Measurements from ENCODE around the gene TSPAN4. TPM values are rescaled to one million over a fixed set of nuclear protein-coding genes. Genes with fewer than 3 reads are reported as not detected.

TSPAN4 gene
- total and polyA plus RNA-seq, 2 of the 13 experiments (the other 11 are each of a cell fraction or from before 2014, with no cell fraction given), result 31.7 to 68.3 TPM

DNA sequence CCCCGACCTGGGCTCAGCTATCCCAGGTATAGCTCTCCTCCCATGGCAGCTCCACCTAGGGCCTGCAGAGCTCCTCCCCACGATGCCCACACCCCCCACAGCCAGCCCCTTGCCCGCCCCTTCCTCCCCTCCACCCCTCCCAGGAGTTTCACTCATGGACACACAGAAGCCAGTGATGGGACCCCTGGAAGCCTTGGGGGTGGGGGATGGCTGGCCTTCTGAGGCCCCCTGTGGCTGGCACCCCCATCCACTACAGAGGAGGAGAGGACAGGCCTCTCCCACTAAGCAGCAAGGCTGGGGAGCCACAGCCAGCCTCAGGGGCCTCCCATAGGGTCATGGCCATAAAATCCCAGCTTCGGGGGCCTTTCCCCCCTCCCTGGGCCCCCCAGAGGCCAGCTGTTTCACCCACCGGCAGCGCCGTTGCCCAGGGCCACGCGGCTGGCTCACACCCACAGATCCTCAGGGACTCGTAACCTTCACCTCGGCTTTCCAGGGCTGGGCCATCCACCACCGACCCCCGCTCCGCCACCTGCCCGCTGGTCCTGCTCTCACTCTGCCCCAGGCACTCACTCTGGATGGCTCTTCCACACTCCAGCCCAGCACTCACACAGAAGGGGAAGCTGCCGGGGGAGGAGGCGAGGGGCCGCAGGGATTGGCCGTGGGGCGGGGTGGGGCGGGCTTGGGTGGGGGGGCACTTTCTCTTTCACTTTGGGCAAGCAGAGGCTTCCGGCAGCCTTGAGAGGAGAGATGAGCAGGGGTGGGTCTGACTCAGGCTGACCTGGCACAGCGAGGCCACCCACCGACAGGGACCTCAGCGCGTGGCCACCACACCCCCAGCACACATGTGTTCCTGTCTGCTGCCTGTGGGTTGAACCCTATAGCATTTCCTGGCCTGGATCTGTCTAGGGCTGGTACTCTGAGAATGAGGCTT lies 46.8 kb upstream of the TSPAN4 start (continued):
- TF ChIP-seq SMC3 (IDR thresholded peaks at IDR 0.05; ENCODE audit: low read length) (no peak), ZNF207 (IDR thresholded peaks at IDR 0.05; ENCODE audit: borderline replicate concordance) (no peak), ZBTB3 (CRISPR knock-in tag; IDR thresholded peaks at IDR 0.05; ENCODE audit: borderline replicate concordance, low read depth) (no peak), RELA (CRISPR knock-in tag; IDR thresholded peaks at IDR 0.05) (no peak), PRMT3 (CRISPR knock-in tag; IDR thresholded peaks at IDR 0.05; ENCODE audit: borderline replicate concordance, low read depth) (no peak), MBNL3 (CRISPR knock-in tag; conservative IDR thresholded peaks at IDR 0.05) (no peak), NONO (IDR thresholded peaks at IDR 0.05) (no peak), NONO (CRISPR knock-in tag; conservative IDR thresholded peaks at IDR 0.05) (no peak), ZNF713 (CRISPR knock-in tag; IDR thresholded peaks at IDR 0.05) (no peak), ZNF12 (CRISPR knock-in tag; IDR thresholded peaks at IDR 0.05) (no peak), NR2F2 (IDR thresholded peaks at IDR 0.05; ENCODE audit: borderline replicate concordance, low read depth) (no peak), ZNF441 (CRISPR knock-in tag; IDR thresholded peaks at IDR 0.05; ENCODE audit: borderline replicate concordance) (no peak), KMT2A (CRISPR knock-in tag; IDR thresholded peaks at IDR 0.05) (no peak), ZNF660 (CRISPR knock-in tag; IDR thresholded peaks at IDR 0.05; ENCODE audit: borderline replicate concordance, low read depth) (no peak), ZNF709 (CRISPR knock-in tag; IDR thresholded peaks at IDR 0.05) (no peak), SMAD1 (CRISPR knock-in tag; IDR thresholded peaks at IDR 0.05; ENCODE audit: borderline replicate concordance, low read depth) (no peak), ZNF501 (CRISPR knock-in tag; IDR thresholded peaks at IDR 0.05) (no peak)
- TF ChIP-seq, protein P1, sequence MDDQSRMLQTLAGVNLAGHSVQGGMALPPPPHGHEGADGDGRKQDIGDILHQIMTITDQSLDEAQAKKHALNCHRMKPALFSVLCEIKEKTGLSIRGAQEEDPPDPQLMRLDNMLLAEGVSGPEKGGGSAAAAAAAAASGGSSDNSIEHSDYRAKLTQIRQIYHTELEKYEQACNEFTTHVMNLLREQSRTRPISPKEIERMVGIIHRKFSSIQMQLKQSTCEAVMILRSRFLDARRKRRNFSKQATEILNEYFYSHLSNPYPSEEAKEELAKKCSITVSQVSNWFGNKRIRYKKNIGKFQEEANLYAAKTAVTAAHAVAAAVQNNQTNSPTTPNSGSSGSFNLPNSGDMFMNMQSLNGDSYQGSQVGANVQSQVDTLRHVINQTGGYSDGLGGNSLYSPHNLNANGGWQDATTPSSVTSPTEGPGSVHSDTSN (CRISPR knock-in tag; IDR thresholded peaks at IDR 0.05; ENCODE audit: borderline replicate concordance), result no peak
- TF ChIP-seq, protein P2, sequence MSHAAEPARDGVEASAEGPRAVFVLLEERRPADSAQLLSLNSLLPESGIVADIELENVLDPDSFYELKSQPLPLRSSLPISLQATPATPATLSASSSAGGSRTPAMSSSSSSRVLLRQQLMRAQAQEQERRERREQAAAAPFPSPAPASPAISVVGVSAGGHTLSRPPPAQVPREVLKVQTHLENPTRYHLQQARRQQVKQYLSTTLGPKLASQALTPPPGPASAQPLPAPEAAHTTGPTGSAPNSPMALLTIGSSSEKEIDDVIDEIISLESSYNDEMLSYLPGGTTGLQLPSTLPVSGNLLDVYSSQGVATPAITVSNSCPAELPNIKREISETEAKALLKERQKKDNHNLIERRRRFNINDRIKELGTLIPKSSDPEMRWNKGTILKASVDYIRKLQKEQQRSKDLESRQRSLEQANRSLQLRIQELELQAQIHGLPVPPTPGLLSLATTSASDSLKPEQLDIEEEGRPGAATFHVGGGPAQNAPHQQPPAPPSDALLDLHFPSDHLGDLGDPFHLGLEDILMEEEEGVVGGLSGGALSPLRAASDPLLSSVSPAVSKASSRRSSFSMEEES (CRISPR knock-in tag; IDR thresholded peaks at IDR 0.05), result no peak
- TF ChIP-seq, protein P3, sequence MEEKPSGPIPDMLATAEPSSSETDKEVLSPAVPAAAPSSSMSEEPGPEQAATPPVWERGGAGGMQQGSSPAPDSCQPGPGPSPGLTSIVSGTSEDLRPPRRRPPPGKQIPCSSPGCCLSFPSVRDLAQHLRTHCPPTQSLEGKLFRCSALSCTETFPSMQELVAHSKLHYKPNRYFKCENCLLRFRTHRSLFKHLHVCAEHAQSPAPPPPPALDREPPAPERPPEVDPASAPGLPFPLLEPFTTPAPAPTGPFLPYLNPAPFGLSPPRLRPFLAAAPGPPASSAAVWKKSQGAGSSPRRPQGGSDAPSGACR (CRISPR knock-in tag; IDR thresholded peaks at IDR 0.05), result no peak
- TF ChIP-seq, protein P4, sequence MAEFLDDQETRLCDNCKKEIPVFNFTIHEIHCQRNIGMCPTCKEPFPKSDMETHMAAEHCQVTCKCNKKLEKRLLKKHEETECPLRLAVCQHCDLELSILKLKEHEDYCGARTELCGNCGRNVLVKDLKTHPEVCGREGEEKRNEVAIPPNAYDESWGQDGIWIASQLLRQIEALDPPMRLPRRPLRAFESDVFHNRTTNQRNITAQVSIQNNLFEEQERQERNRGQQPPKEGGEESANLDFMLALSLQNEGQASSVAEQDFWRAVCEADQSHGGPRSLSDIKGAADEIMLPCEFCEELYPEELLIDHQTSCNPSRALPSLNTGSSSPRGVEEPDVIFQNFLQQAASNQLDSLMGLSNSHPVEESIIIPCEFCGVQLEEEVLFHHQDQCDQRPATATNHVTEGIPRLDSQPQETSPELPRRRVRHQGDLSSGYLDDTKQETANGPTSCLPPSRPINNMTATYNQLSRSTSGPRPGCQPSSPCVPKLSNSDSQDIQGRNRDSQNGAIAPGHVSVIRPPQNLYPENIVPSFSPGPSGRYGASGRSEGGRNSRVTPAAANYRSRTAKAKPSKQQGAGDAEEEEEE (CRISPR knock-in tag; IDR thresholded peaks at IDR 0.05; ENCODE audit: borderline replicate concordance), result no peak
